K562 (cell line): ENCODE measurements around the gene VGLL4.

ENCODE experiments used
- ELK1 ChIP-seq: sonication (generic); formaldehyde crosslinking; IDR thresholded peaks from 2 replicates; pipeline ENCODE4 v1.8.1; 2022; ENCODE audit warnings: missing genetic modification reagents
- FOXO4 ChIP-seq: fragments of 450-650 bp; formaldehyde crosslinking; IDR thresholded peaks from 2 replicates; pipeline ENCODE4 v1.4.0; 2020; ENCODE audit warnings: mild to moderate bottlenecking, moderate library complexity
- MYC ChIP-seq, 2 experiments: fragments of 250-450 bp in 1 of 2; sonication (Bioruptor Pico) in 1 of 2; IDR thresholded peaks; 2 replicates each; pipeline versions ENCODE4 v1.5.1 to v1.6.1; 2012 to 2021; ENCODE audit warnings: low read depth in 2 of 2, borderline replicate concordance in 1 of 2, improper control_type of control experiment in 1 of 2, low read length in 1 of 2, mild to moderate bottlenecking in 1 of 2, moderate library complexity in 1 of 2
- NFIC ChIP-seq: fragments of 450-650 bp; IDR thresholded peaks from 2 replicates; pipeline ENCODE4 v1.6.1; 2017; ENCODE audit warnings: mild to moderate bottlenecking, inconsistent platforms
- PREB ChIP-seq: sonication (generic); formaldehyde crosslinking; IDR thresholded peaks from 2 replicates; pipeline ENCODE4 v1.8.1; 2023; ENCODE audit warnings: mild to moderate bottlenecking, missing genetic modification reagents
- ZBTB8A ChIP-seq: fragments of 450-650 bp; IDR thresholded peaks from 2 replicates; pipeline ENCODE4 v1.6.1; 2018; ENCODE audit warnings: mild to moderate bottlenecking, moderate library complexity; ENCODE audit not compliant: partially characterized antibody
- ZNF274 ChIP-seq: IDR thresholded peaks from 2 replicates; pipeline ENCODE4 v1.6.1; 2011; ENCODE audit warnings: low read depth, mild to moderate bottlenecking, low read length, moderate library complexity, borderline replicate concordance

- TF ChIP-seq NFIC (no peak), ELK1 (CRISPR knock-in tag) (no peak), ZBTB8A (no peak), ZNF274 (no peak), PREB (CRISPR knock-in tag) (no peak), MYC (IDR thresholded peaks at IDR 0.05; ENCODE audit: low read depth, low read length) (peak; percentile 55; the same call in 1 of the 2 replicates), MYC (CRISPR knock-in tag; IDR thresholded peaks at IDR 0.05; ENCODE audit: borderline replicate concordance, low read depth) (no peak), FOXO4 (CRISPR knock-in tag) (no peak)
These were observed at the start of gene VGLL4 for GRCh38 chr3:11643605-11644087.
